ENCODE data around the gene FOXN3. TPM values are rescaled to one million over a fixed set of nuclear protein-coding genes. Genes with fewer than 3 reads are reported as not detected.

Gene FOXN3
- polyA plus RNA-seq, 2 of the 4 experiments (the other 2 are of a cell fraction) = 6.0 to 6.4 TPM

GRCh38 chr14:89139404-89140247 is 277.4 kb downstream of the FOXN3 start:
- ChIA-PET POLR2A (no interaction called here), CTCF (interaction anchor here (1.0 to 1.4 kb wide), 3 partner anchors 7 to 775 kb away, joined by 3 read pairs; no protein-coding TSS in a partner anchor)
- Histone ChIP-seq H3K4me2 (no peak overlapping the region), H3K27ac (no peak overlapping the region), H3K4me3 (no peak overlapping the region), H3K4me1 (peaks cover 20% of the 10 kb centered on the region), H3K9me3 (0 out of 3 replicates have a peak, but pooled peaks cover 3% of the 10 kb centered on the region)
- WGBS (ENCODE audit: missing lambda C conversion rate) = 71% methylated on average over 13 of the region's 14 CpGs
- FAIRE-seq (no peak), DNase-seq (ENCODE audit: low read depth in 1 of 2, low spot score in 1 of 2) (no peak), ATAC-seq (no peak)
- TF ChIP-seq MAFK (IDR thresholded peaks at IDR 0.05; ENCODE audit: partially characterized antibody) = peak; percentile 34
- no peak for TF ChIP-seq HEYL (CRISPR knock-in tag; IDR thresholded peaks at IDR 0.05)

- FAIRE-seq = no peak
- 0 out of 3 replicates have a peak, but pooled peaks cover 3% of the 10 kb centered on the region for H3K9me3 ChIP-seq
- TF ChIP-seq JUNB (IDR thresholded peaks at IDR 0.05) (no peak), MYC (IDR thresholded peaks at IDR 0.05; ENCODE audit: borderline replicate concordance, low read length) (no peak), ZC3H11A (IDR thresholded peaks at IDR 0.05) (no peak), TP53 (CRISPR knock-in tag; IDR thresholded peaks at IDR 0.05) (no peak), JUN (IDR thresholded peaks at IDR 0.05) (no peak), KDM5A (IDR thresholded peaks at IDR 0.05) (no peak), HEYL (CRISPR knock-in tag; IDR thresholded peaks at IDR 0.05) (no peak), CEBPB (IDR thresholded peaks at IDR 0.05) (no peak), FOXS1 (CRISPR knock-in tag; IDR thresholded peaks at IDR 0.05) (no peak), RFX5 (IDR thresholded peaks at IDR 0.05) (no peak), CBX8 (IDR thresholded peaks at IDR 0.05) (no peak), EP300 (IDR thresholded peaks at IDR 0.05) (no peak), ELK1 (IDR thresholded peaks at IDR 0.05; ENCODE audit: low read depth, low read length) (no peak), E2F6 (IDR thresholded peaks at IDR 0.05; ENCODE audit: borderline replicate concordance, low read depth) (no peak), ZNF302 (CRISPR knock-in tag; IDR thresholded peaks at IDR 0.05) (no peak), FOSL2 (IDR thresholded peaks at IDR 0.05) (no peak), FOSL2 (CRISPR knock-in tag; IDR thresholded peaks at IDR 0.05) (no peak), HOXB13 (CRISPR knock-in tag; IDR thresholded peaks at IDR 0.05; ENCODE audit: low read depth) (no peak)
- H3K27ac ChIP-seq = peak overlapping the region in 1 of 2 experiments; percentile 13; a peak in 2 of 6 replicates
- peaks cover 20% of the 10 kb centered on the region for H3K4me1 ChIP-seq
- POLR2A ChIA-PET = no interaction called here
- WGBS (ENCODE audit: missing lambda C conversion rate) = 73% methylated on average over 2 of the region's 7 CpGs
- CTCF ChIA-PET = interaction anchor here (0.8 to 1.4 kb wide), 3 partner anchors 8 to 98 kb away, joined by 3 to 5 read pairs (median 3); no protein-coding TSS in a partner anchor
- no peak overlapping the region for H3K4me3 ChIP-seq
- no peak for ATAC-seq
- no peak overlapping the region for H3K4me2 ChIP-seq
- DNase-seq (ENCODE audit: low read depth in 1 of 2, low spot score in 1 of 2) = no peak
These were observed 278.2 kb downstream of the FOXN3 start for GRCh38 chr14:89138846-89139245.

GRCh38 chr14:89137526-89138163 is 279.4 kb downstream of the FOXN3 start:
- peak overlapping the region; percentile 68 for H3K4me2 ChIP-seq
- CTCF ChIA-PET = interaction anchor here (0.8 to 1.9 kb wide), 5 partner anchors 9 to 470 kb away, joined by 3 to 5 read pairs (median 4); no protein-coding TSS in a partner anchor
- peak overlapping the region; percentile 50 to 74 for H3K27ac ChIP-seq
- FAIRE-seq = no peak
- ATAC-seq = peak; percentile 97
- POLR2A ChIA-PET = no interaction called here
- peaks cover 20% of the 10 kb centered on the region for H3K4me1 ChIP-seq
- H3K9me3 ChIP-seq = 0 out of 3 replicates have a peak, but pooled peaks cover 3% of the 10 kb centered on the region
- H3K4me3 ChIP-seq = no peak overlapping the region
- TF ChIP-seq JUNB (IDR thresholded peaks at IDR 0.05) (peak; percentile 71), FOSB (CRISPR knock-in tag; IDR thresholded peaks at IDR 0.05) (no peak), GATA3 (IDR thresholded peaks at IDR 0.05; ENCODE audit: borderline replicate concordance) (peak; percentile 30; the same call in 1 of the 2 replicates), FOSL2 (IDR thresholded peaks at IDR 0.05) (peak; percentile 72), FOSL2 (CRISPR knock-in tag; IDR thresholded peaks at IDR 0.05) (peak; percentile 82), MAX (IDR thresholded peaks at IDR 0.05) (peak; percentile 72)
- WGBS (ENCODE audit: missing lambda C conversion rate) = 18% methylated on average over 5 of the region's 7 CpGs
- peak; percentile 43 to 77 for DNase-seq (ENCODE audit: low read depth in 1 of 2, low spot score in 1 of 2)
